K562 treated with DMSO at 1 percent for 24 hours (cell line): ENCODE measurements around the gene OR2D2. TPM values are rescaled to one million over a fixed set of nuclear protein-coding genes. Genes with fewer than 3 reads are reported as not detected.

Experiments used
- total RNA-seq: library from RNA; unstranded; fragments of 300-600 nt; gene quantifications from 2 replicates; pipeline ENCODE4 v1.2.3, GENCODE V29; 2022; ENCODE audit warnings: low read depth; ENCODE audit not compliant: insufficient read depth

Gene OR2D2, protein sequence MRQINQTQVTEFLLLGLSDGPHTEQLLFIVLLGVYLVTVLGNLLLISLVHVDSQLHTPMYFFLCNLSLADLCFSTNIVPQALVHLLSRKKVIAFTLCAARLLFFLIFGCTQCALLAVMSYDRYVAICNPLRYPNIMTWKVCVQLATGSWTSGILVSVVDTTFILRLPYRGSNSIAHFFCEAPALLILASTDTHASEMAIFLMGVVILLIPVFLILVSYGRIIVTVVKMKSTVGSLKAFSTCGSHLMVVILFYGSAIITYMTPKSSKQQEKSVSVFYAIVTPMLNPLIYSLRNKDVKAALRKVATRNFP
- not detected in 2 replicates for total RNA-seq

DNA sequence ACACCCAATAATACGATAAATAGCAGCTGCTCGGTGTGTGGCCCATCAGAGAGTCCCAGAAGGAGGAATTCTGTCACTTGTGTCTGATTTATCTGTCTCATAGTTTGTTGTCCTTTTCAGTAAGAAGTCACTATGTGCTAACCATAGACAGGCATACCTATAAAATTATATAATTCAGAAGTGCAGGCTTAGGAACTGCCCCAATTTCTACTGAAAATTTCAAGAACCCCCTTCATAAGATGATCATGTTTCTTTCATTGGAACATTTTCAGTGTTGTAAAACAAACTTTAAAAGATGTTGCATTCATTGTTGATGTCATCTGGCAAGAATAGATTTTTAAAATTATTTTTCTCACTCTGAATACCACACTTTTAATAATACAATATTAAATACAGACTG, at the start of gene OR2D2:
OR2D2 (minus strand) TSS at position 101 of the 400 bp plus-strand sequence; CDS start at position 101, 0 bp downstream.

DNA sequence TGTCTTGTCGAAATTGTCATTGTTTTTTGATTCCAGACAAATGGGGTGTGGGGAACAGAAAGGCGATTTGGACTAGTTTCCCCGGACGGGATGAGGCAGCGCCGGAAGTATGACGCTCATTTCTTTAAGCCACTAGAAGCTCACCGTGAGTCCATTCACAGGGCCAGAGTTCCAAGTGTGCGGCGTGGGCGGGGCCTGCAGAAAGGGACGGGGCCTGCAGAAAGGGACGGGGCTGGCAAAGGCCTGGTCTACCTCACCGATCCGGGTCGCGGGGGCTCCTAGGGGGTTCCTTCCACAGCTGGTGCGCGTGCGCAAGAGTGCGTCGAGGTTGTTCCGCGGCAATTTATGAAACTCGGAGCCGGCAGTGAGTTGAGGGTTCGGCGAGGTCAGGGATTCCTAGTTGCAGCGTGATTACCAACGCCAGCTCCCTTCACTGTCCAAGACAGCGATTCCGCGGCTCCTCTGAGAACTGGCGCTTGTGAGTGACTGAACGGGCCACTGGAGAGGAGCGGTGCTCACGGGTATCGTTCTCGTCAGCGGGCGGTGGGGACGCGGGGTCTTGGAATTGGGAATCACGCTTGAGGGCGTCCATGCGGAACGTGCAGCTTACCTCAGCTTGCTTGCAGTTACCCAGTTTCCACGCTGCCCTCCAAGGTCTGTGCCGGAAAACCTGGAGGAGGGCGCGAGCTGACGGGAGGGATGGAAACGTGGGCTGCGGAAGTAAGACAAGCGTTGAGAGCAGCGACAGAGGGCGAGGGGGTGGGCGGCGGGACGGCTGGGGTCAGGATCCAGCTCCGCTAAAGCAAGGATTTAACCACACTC, 34.1 kb upstream of the OR2D2 start, which contains the start of gene ZNF215:
ZNF215 (plus strand) TSS at position 219 of the 822 bp plus-strand sequence. CDS start 5,847 bp downstream, outside the sequence.

DNA sequence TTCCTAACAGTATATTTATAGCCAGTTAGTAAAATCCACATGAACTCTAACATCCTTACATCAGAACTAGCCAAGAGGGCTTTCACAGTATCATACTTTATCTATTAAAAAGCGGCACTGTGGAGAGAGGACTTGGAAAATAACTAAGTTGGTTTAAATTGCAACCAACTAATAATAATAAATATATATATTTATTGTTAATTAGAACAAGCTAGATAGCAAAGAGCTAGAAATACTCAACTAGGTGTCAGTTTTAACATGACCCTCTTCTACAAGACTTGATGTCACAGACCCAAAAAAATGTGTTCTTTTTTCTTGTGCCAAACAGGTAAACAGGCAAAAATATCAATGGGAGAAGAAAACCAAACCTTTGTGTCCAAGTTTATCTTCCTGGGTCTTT, 28.4 kb upstream of the OR2D2 start, which contains the start of gene OR2D3:
OR2D3 (plus strand) TSS at position 301 of the 400 bp plus-strand sequence; CDS start at position 301, 0 bp downstream.

DNA sequence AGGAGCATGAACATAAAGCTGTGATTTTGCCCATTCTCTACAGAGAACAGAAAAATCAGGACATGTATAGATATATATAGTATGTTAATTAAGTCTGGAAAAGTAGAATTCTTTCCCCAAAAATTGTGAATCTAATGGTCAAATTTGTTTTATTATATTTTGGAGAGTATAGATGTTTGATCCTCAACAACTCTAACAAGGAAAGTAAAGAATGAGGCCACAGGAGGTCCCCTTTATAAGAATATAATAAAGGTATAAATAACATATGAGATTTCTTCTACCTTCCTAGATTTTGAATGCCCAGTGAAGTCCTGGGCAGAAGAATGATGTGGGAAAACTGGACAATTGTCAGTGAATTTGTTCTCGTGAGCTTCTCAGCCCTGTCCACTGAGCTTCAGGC, 16.0 kb downstream of the OR2D2 start, which contains the start of gene OR10A4:
OR10A4 (plus strand) TSS at position 301 of the 400 bp plus-strand sequence; CDS start at position 324, 23 bp downstream.

DNA sequence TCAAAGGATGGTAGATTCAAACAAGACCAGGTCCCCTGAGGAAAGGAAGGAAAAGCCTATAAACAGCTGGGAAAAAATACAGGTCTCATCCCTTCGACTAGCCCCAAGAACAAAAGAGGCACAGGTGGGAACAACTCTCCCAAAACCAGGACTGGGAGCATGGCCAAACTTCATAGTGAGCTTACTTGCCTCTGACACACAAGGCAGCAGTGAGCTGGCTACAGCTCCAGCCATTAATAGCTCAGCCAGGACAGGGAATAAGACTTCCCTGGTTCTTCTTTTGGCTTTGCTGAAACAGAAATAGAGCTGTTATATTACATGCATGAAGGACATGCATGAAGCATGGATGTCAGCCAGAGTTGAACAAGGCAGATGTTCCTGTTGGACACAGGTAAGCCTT, 29.3 kb downstream of the OR2D2 start, which contains the start of gene OR10A2:
OR10A2 (plus strand) TSS at position 97 of the 400 bp plus-strand sequence. CDS start 6,698 bp downstream, outside the sequence.

DNA sequence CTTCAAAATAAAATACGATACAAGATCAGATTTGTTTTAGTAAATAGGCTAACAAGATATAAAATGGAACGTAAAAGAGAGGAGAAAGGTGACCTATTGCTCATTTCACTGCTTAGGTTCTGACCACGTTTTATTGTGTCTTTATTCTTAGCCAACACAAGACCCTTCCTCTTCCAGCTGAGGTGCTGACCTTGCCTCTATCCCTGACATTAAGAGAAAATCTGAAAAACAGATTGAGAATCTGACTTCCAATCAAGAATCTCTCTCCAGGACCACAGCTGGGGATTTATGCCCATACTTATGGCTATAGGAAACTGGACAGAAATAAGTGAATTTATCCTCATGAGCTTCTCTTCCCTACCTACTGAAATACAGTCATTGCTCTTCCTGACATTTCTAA, 46.9 kb downstream of the OR2D2 start, which contains the start of gene OR10A5:
OR10A5 (plus strand) TSS at position 301 of the 400 bp plus-strand sequence; CDS start at position 301, 0 bp downstream.

Other genes starting within 250 kb of the OR2D2 start
- gene DCHS1, start 236.7 kb downstream of the OR2D2 start, total RNA-seq, result 0.49 and 0.64 TPM in 2 replicates
- 54.0 and 59.4 TPM in 2 replicates for gene MRPL17, start 209.2 kb downstream of the OR2D2 start, total RNA-seq
- gene OR2AG2, start 120.5 kb downstream of the OR2D2 start, total RNA-seq, result 0.21 and 0.23 TPM in 2 replicates
- not detected in 2 replicates for gene OR2AG1, start 109.5 kb downstream of the OR2D2 start, total RNA-seq
- gene OR6A2, start 92.8 kb downstream of the OR2D2 start, total RNA-seq, result not detected in 2 replicates
- not detected in 2 replicates for gene OR10A5, start 46.8 kb downstream of the OR2D2 start, total RNA-seq
- not detected in 2 replicates for gene OR10A2, start 29.4 kb downstream of the OR2D2 start, total RNA-seq
- gene OR10A4, start 15.9 kb downstream of the OR2D2 start, total RNA-seq, result not detected in 2 replicates
- not detected in 2 replicates for gene OR2D3, start 28.5 kb upstream of the OR2D2 start, total RNA-seq
- gene ZNF215, start 33.9 kb upstream of the OR2D2 start, total RNA-seq, result 4.0 and 6.3 TPM in 2 replicates
- gene ZNF214, start 127.8 kb upstream of the OR2D2 start, total RNA-seq, result 0.86 TPM in 1 of 2 replicates, not detected in the other
- 0.15 and 0.27 TPM in 2 replicates for gene NLRP14, start 128.0 kb upstream of the OR2D2 start, total RNA-seq
- 0.28 and 0.69 TPM in 2 replicates for gene RBMXL2, start 196.5 kb upstream of the OR2D2 start, total RNA-seq